ENCODE data around the gene BCL2L11. TPM values are rescaled to one million over a fixed set of nuclear protein-coding genes. Genes with fewer than 3 reads are reported as not detected.

The BCL2L11 gene
- total RNA-seq, 1 experiment from 2014 or later: 21.2 TPM

GRCh38 chr2:111116011-111116746 is 4.5 kb upstream of the BCL2L11 start:
- peaks cover 41% of the 10 kb centered on the region for H3K27me3 Mint-ChIP-seq (ENCODE audit: low read depth)
- Histone ChIP-seq H2BK12ac (ENCODE audit: insufficient read length, low read depth, low read length) (no peak overlapping the region), H2BK15ac (ENCODE audit: low read depth, low read length) (no peak overlapping the region), H2BK120ac (ENCODE audit: low read depth, low read length, poor library complexity, severe bottlenecking) (no peak overlapping the region), H3K9me3 (ENCODE audit: control insufficient read depth, low read depth, low read length) (no peaks in the 10 kb centered on the region), H2BK5ac (ENCODE audit: insufficient read length, low read length) (no peak overlapping the region), H3K9ac (ENCODE audit: extremely low read depth, insufficient read length, low read length) (no peak overlapping the region), H3K79me2 (ENCODE audit: insufficient read depth, low read length) (no peaks in the 10 kb centered on the region), H3K14ac (ENCODE audit: insufficient read depth, low read length) (no peak overlapping the region), H3K18ac (ENCODE audit: insufficient read length, low read depth, low read length) (no peak overlapping the region), H3K79me1 (ENCODE audit: insufficient read depth, low read depth, low read length, poor library complexity, severe bottlenecking) (no peaks in the 10 kb centered on the region), H3K27me3 (ENCODE audit: insufficient read depth, low read length) (peaks cover 27% of the 10 kb centered on the region), H2AFZ (ENCODE audit: low read length) (no peak overlapping the region), H3K4me2 (ENCODE audit: insufficient read depth, insufficient read length, low read length) (no peak overlapping the region), H2BK20ac (ENCODE audit: low read depth, low read length, poor library complexity, severe bottlenecking) (no peak overlapping the region), H3K56ac (ENCODE audit: insufficient read length, low read depth, low read length) (no peak overlapping the region), H3K23ac (ENCODE audit: insufficient read length, low read depth, low read length) (no peak overlapping the region), H3K23me2 (ENCODE audit: insufficient read length, low read depth, low read length, poor library complexity, severe bottlenecking) (peaks cover 37% of the 10 kb centered on the region), H4K20me1 (ENCODE audit: control insufficient read depth, insufficient read depth, insufficient read length) (no peaks in the 10 kb centered on the region), H4K8ac (replicated peaks; ENCODE audit: insufficient read length, low read depth, low read length) (no peak overlapping the region), H4K91ac (ENCODE audit: insufficient read length, low read depth, low read length) (no peak overlapping the region), H3K4me1 (ENCODE audit: insufficient read depth, low read length) (no peaks in the 10 kb centered on the region), H3K4ac (ENCODE audit: low read depth, low read length) (no peak overlapping the region), H3T11ph (ENCODE audit: low read length) (no peak overlapping the region), H2AK5ac (ENCODE audit: insufficient read length, low read length) (no peak overlapping the region), H3K27ac (ENCODE audit: insufficient read length, low read depth, low read length) (no peak overlapping the region), H4K5ac (ENCODE audit: insufficient read length, low read depth, low read length) (no peak overlapping the region)
- TF ChIP-seq CTCF (conservative IDR thresholded peaks at IDR 0.05): no peak
- H3K9me3 Mint-ChIP-seq: peaks cover 3 to 5% of the 10 kb centered on the region in 2 experiments; a peak in 3 of 5 replicates
- no peak overlapping the region for H3K4me3 Mint-ChIP-seq
- H3K36me3 Mint-ChIP-seq (ENCODE audit: insufficient read depth in 1 of 3, low read depth in 3 of 3): no peaks in the 10 kb centered on the region; a peak in 2 of 7 replicates
- no peak for DNase-seq
- H3K4me1 Mint-ChIP-seq: peaks cover 23 to 29% of the 10 kb centered on the region in 2 experiments
- H3K27ac Mint-ChIP-seq: no peak overlapping the region
- no CpG with 5 or more reads among the region's 7 CpGs for WGBS (ENCODE audit: extremely low coverage, insufficient read length, low lambda C conversion rate)

Measured in H9 (cell line).